DND-41 (cell line): ENCODE data around the gene TMEM258.
A peak's percentile ranks its signal among the peaks of the same experiment; 100 is the strongest.

Experiments
- ATAC-seq: fragments of 200-7000 bp; cut with Tn5 transposase; 3 replicates; pipeline ENCODE4 v1.9.1; 2021; ENCODE audit warnings: low read depth; ENCODE audit not compliant: insufficient read depth
- DNase-seq: peaks from one replicate; pipeline ENCODE4 v3.0.0-alpha.2; 2020
- H2AFZ ChIP-seq: 2 replicates; pipeline ENCODE4 v1.6.0; 2012; ENCODE audit warnings: low read depth, low read length
- H3K27ac ChIP-seq: 2 replicates; pipeline ENCODE4 v1.5.1; 2012; ENCODE audit warnings: low read length, inconsistent platforms
- H3K27me3 ChIP-seq: fragments of 200-600 bp; sonication (generic); 2 replicates; pipeline ENCODE4 v1.6.0; 2012; ENCODE audit warnings: low read length, mild to moderate bottlenecking, inconsistent platforms; ENCODE audit not compliant: insufficient read depth, poor library complexity
- H3K36me3 ChIP-seq: 2 replicates; pipeline ENCODE4 v1.5.1; 2012; ENCODE audit warnings: low read length, inconsistent platforms; ENCODE audit not compliant: insufficient read depth
- H3K4me1 ChIP-seq: 2 replicates; pipeline ENCODE4 v1.5.1; 2012; ENCODE audit warnings: mild to moderate bottlenecking, low read length; ENCODE audit not compliant: insufficient read depth
- H3K4me2 ChIP-seq: 2 replicates; pipeline ENCODE4 v1.6.0; 2012; ENCODE audit warnings: mild to moderate bottlenecking, moderate library complexity, low read length, inconsistent platforms; ENCODE audit not compliant: insufficient read depth
- H3K4me3 ChIP-seq, 2 experiments: fragments of 200-600 bp in 1 of 2; shearing (Covaris generic) in 1 of 2; 2 replicates each; pipeline ENCODE4 v1.5.1; 2012 to 2016; ENCODE audit warnings: inconsistent platforms in 2 of 2, low read length in 2 of 2, mild to moderate bottlenecking in 2 of 2, low read depth in 1 of 2, moderate library complexity in 1 of 2
- H3K79me2 ChIP-seq: 2 replicates; pipeline ENCODE4 v1.6.0; 2012; ENCODE audit warnings: low read length, inconsistent platforms; ENCODE audit not compliant: insufficient read depth
- H3K9ac ChIP-seq: 2 replicates; pipeline ENCODE4 v1.6.0; 2012; ENCODE audit warnings: low read depth, mild to moderate bottlenecking, inconsistent platforms, low read length, moderate library complexity
- H3K9me3 ChIP-seq: 2 replicates; pipeline ENCODE4 v1.5.1; 2012; ENCODE audit warnings: low read length, moderate library complexity, mild to moderate bottlenecking, inconsistent platforms; ENCODE audit not compliant: insufficient read depth, severe bottlenecking
- H4K20me1 ChIP-seq: 2 replicates; pipeline ENCODE4 v1.6.0; 2012; ENCODE audit warnings: low read length; ENCODE audit not compliant: insufficient read depth
- EZH2 ChIP-seq: IDR thresholded peaks from 3 replicates; pipeline ENCODE4 v1.6.1; 2012; ENCODE audit warnings: borderline replicate concordance, low read depth, mild to moderate bottlenecking, moderate library complexity, low read length, inconsistent platforms; ENCODE audit not compliant: severe bottlenecking
- TF ChIP-seq, protein P1 (sequence below): IDR thresholded peaks from 2 replicates; pipeline ENCODE4 v1.5.1; 2012; ENCODE audit warnings: borderline replicate concordance, low read length, moderate library complexity, mild to moderate bottlenecking; ENCODE audit not compliant: poor library complexity, severe bottlenecking; ENCODE audit errors: extremely low read depth

The TMEM258 gene

GRCh38 chr11:61756452-61757212 lies 35.8 kb downstream of the TMEM258 start:
- Histone ChIP-seq H3K27ac (no peak overlapping the region), H3K4me2 (no peak overlapping the region), H3K27me3 (no peaks in the 10 kb centered on the region), H3K79me2 (no peaks in the 10 kb centered on the region), H3K36me3 (no peaks in the 10 kb centered on the region), H3K4me3 (no peak overlapping the region), H3K9me3 (no peaks in the 10 kb centered on the region), H4K20me1 (no peaks in the 10 kb centered on the region), H2AFZ (no peak overlapping the region), H3K9ac (no peak overlapping the region), H3K4me1 (peaks cover 3% of the 10 kb centered on the region; the same call in 1 of the 2 replicates)
- ATAC-seq: peak; percentile 72
- peak; percentile 29 for DNase-seq
- no peak for TF ChIP-seq EZH2
- TF ChIP-seq, protein P1, sequence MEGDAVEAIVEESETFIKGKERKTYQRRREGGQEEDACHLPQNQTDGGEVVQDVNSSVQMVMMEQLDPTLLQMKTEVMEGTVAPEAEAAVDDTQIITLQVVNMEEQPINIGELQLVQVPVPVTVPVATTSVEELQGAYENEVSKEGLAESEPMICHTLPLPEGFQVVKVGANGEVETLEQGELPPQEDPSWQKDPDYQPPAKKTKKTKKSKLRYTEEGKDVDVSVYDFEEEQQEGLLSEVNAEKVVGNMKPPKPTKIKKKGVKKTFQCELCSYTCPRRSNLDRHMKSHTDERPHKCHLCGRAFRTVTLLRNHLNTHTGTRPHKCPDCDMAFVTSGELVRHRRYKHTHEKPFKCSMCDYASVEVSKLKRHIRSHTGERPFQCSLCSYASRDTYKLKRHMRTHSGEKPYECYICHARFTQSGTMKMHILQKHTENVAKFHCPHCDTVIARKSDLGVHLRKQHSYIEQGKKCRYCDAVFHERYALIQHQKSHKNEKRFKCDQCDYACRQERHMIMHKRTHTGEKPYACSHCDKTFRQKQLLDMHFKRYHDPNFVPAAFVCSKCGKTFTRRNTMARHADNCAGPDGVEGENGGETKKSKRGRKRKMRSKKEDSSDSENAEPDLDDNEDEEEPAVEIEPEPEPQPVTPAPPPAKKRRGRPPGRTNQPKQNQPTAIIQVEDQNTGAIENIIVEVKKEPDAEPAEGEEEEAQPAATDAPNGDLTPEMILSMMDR: no peak

DNA sequence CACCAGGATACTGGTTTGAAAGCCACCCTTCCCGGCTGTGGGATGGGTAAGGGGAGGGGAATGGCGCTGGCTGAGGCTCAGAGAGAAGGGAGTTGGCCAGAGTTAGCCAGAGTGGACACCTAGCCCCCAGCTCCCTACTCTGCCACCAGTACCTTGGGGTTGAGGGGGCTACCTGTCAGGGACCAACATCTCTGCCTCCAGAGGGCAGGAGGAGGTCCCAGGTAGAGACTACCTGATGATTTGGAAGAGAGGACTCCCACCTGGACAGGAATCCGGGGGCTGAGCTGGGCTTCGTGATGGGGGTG lies 36.3 kb downstream of the TMEM258 start:
- H3K27ac ChIP-seq: no peak overlapping the region

GRCh38 chr11:61754534-61755482 lies 37.6 kb downstream of the TMEM258 start:
- Histone ChIP-seq H3K4me1 (peaks cover 3% of the 10 kb centered on the region; the same call in 1 of the 2 replicates), H4K20me1 (no peaks in the 10 kb centered on the region), H2AFZ (no peak overlapping the region), H3K27me3 (no peaks in the 10 kb centered on the region), H3K4me3 (no peak overlapping the region), H3K79me2 (no peaks in the 10 kb centered on the region), H3K36me3 (no peaks in the 10 kb centered on the region), H3K4me2 (no peak overlapping the region), H3K27ac (no peak overlapping the region), H3K9me3 (no peaks in the 10 kb centered on the region), H3K9ac (no peak overlapping the region)
- ATAC-seq (no peak), DNase-seq (no peak)
- no peak for TF ChIP-seq EZH2
- TF ChIP-seq, protein P1: no peak

More for the DNA sequence above, 36.3 kb downstream of the TMEM258 start:
- Histone ChIP-seq H3K9me3 (no peaks in the 10 kb centered on the region), H3K79me2 (no peaks in the 10 kb centered on the region), H3K9ac (no peak overlapping the region), H2AFZ (no peak overlapping the region), H3K4me1 (peaks cover 3% of the 10 kb centered on the region; the same call in 1 of the 2 replicates), H3K27me3 (no peaks in the 10 kb centered on the region), H4K20me1 (no peaks in the 10 kb centered on the region), H3K4me3 (no peak overlapping the region), H3K36me3 (no peaks in the 10 kb centered on the region), H3K4me2 (no peak overlapping the region)
- DNase-seq (no peak), ATAC-seq (no peak)
- TF ChIP-seq, protein P1: no peak
- TF ChIP-seq EZH2: no peak
